H7 (cell line): ENCODE results near the gene COL15A1. TPM values are rescaled to one million over a fixed set of nuclear protein-coding genes. Genes with fewer than 3 reads are reported as not detected.

Experiments
- DNase-seq: peaks from one replicate; pipeline ENCODE4 v3.0.0; 2012
- H3K27me3 ChIP-seq: 2 replicates; pipeline ENCODE4 v1.6.0; 2011; ENCODE audit warnings: mild to moderate bottlenecking, low read length; ENCODE audit not compliant: control insufficient read depth, insufficient read depth
- H3K36me3 ChIP-seq: replicated peaks from 2 replicates; pipeline ENCODE4 v1.5.1; 2011; ENCODE audit warnings: low read length; ENCODE audit not compliant: control insufficient read depth, insufficient read depth
- H3K4me3 ChIP-seq: 2 replicates; pipeline ENCODE4 v1.5.1; 2011; ENCODE audit warnings: low read depth, mild to moderate bottlenecking, control low read depth, low read length, moderate library complexity; ENCODE audit not compliant: insufficient read depth
- total RNA-seq: library from RNA; depleted of rRNA; stranded (reverse); fragments of >200 nt; shearing (Covaris generic); gene quantifications from 2 replicates; pipeline ENCODE4 v1.2.3, GENCODE V29; 2014

The COL15A1 gene
- total RNA-seq, 1 experiment from 2014 or later, result not detected

GRCh38 chr9:99039505-99040182 lies 95.9 kb downstream of the COL15A1 start:
- no peaks in the 10 kb centered on the region for H3K36me3 ChIP-seq
- no peaks in the 10 kb centered on the region for H3K27me3 ChIP-seq
- no peak for DNase-seq
- H3K4me3 ChIP-seq, result no peak overlapping the region

GRCh38 chr9:99040251-99040900 lies 96.7 kb downstream of the COL15A1 start:
- no peaks in the 10 kb centered on the region for H3K36me3 ChIP-seq
- no peaks in the 10 kb centered on the region for H3K27me3 ChIP-seq
- DNase-seq, result no peak
- no peak overlapping the region for H3K4me3 ChIP-seq

- no peaks in the 10 kb centered on the region for H3K27me3 ChIP-seq
- H3K4me3 ChIP-seq, result no peak overlapping the region
- no peak for DNase-seq
- no peaks in the 10 kb centered on the region for H3K36me3 ChIP-seq
These were observed 97.3 kb downstream of the COL15A1 start for GRCh38 chr9:99040911-99041582.

GRCh38 chr9:99041618-99042017 lies 97.9 kb downstream of the COL15A1 start:
- H3K4me3 ChIP-seq, result no peak overlapping the region
- H3K36me3 ChIP-seq, result no peaks in the 10 kb centered on the region
- H3K27me3 ChIP-seq, result no peaks in the 10 kb centered on the region
- DNase-seq, result no peak

- DNase-seq, result no peak
- no peaks in the 10 kb centered on the region for H3K36me3 ChIP-seq
- H3K4me3 ChIP-seq, result no peak overlapping the region
- H3K27me3 ChIP-seq, result no peaks in the 10 kb centered on the region
These were observed 98.9 kb downstream of the COL15A1 start for GRCh38 chr9:99042620-99043019.

- H3K27me3 ChIP-seq, result no peaks in the 10 kb centered on the region
- no peaks in the 10 kb centered on the region for H3K36me3 ChIP-seq
- no peak for DNase-seq
These were observed 101.1 kb downstream of the COL15A1 start for GRCh38 chr9:99044827-99045226.

GRCh38 chr9:99046068-99046467 lies 102.4 kb downstream of the COL15A1 start:
- Histone ChIP-seq H3K4me3 (no peak overlapping the region), H3K36me3 (no peaks in the 10 kb centered on the region), H3K27me3 (no peaks in the 10 kb centered on the region)
- no peak for DNase-seq

More at GRCh38 chr9:99044827-99045226, 101.1 kb downstream of the COL15A1 start:
- H3K4me3 ChIP-seq, result no peak overlapping the region

- Histone ChIP-seq H3K27me3 (no peaks in the 10 kb centered on the region), H3K36me3 (no peaks in the 10 kb centered on the region), H3K4me3 (no peak overlapping the region)
- DNase-seq, result no peak
These were observed 102.9 kb downstream of the COL15A1 start for GRCh38 chr9:99046542-99047071.

- DNase-seq, result no peak
- Histone ChIP-seq H3K27me3 (no peaks in the 10 kb centered on the region), H3K36me3 (no peaks in the 10 kb centered on the region), H3K4me3 (no peak overlapping the region)
These were observed 105.5 kb downstream of the COL15A1 start for GRCh38 chr9:99049228-99049627.

- Histone ChIP-seq H3K4me3 (no peak overlapping the region), H3K36me3 (no peaks in the 10 kb centered on the region), H3K27me3 (no peaks in the 10 kb centered on the region)
- no peak for DNase-seq
These were observed 105.9 kb downstream of the COL15A1 start for GRCh38 chr9:99049641-99050040.

- no peak overlapping the region for H3K4me3 ChIP-seq
- H3K27me3 ChIP-seq, result no peaks in the 10 kb centered on the region
- H3K36me3 ChIP-seq, result no peaks in the 10 kb centered on the region
- no peak for DNase-seq
These were observed 106.7 kb downstream of the COL15A1 start for GRCh38 chr9:99050292-99050911.

- no peak for DNase-seq
- H3K4me3 ChIP-seq, result no peak overlapping the region
These were observed 107.2 kb downstream of the COL15A1 start for GRCh38 chr9:99050924-99051323.

GRCh38 chr9:99051406-99051805 lies 107.7 kb downstream of the COL15A1 start:
- no peaks in the 10 kb centered on the region for H3K36me3 ChIP-seq
- no peak overlapping the region for H3K4me3 ChIP-seq
- DNase-seq, result no peak
- H3K27me3 ChIP-seq, result no peaks in the 10 kb centered on the region

More at GRCh38 chr9:99050924-99051323, 107.2 kb downstream of the COL15A1 start:
- no peaks in the 10 kb centered on the region for H3K36me3 ChIP-seq
- H3K27me3 ChIP-seq, result no peaks in the 10 kb centered on the region

GRCh38 chr9:99051851-99052250 lies 108.1 kb downstream of the COL15A1 start:
- no peak for DNase-seq
- Histone ChIP-seq H3K4me3 (no peak overlapping the region), H3K27me3 (no peaks in the 10 kb centered on the region), H3K36me3 (no peaks in the 10 kb centered on the region)
